GM19372 (cell line): ENCODE data around the gene GGCX.
"Not testable (repeated sequence)": the region's sequence is repeated elsewhere in the genome, so short reads cannot be mapped to it uniquely, and the experiment has no call there.

Experiments used
- ATAC-seq: cut with Tn5 transposase; IDR thresholded peaks from one replicate; pipeline ENCODE4 v1.9.1; 2021; ENCODE audit warnings: mild to moderate bottlenecking, low read depth, moderate library complexity; ENCODE audit not compliant: unreplicated experiment

Gene GGCX

GRCh38 chr2:85577063-85577385 is 15.7 kb upstream of the GGCX start:
- no peak for ATAC-seq

- no peak for ATAC-seq
These were observed 14.4 kb upstream of the GGCX start for GRCh38 chr2:85575739-85576138.

DNA sequence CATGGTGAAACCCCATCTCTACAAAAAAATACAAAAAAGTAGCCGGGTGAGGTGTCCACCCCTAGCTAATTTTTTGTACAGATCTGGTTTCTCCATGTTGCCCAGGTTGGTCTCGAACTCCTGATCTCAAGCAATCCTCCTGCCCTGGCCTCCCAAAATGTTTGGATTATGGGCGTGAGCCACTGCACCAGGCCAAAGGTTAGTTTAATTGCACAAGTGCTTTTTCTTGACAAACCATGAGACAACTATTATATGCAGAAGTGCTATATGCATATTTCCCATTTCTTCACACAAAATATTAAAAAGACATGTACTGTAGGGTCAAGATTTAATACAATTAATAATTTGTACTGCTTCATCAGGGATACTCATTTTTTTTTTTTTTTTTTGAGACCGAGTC is 5.0 kb upstream of the GGCX start:
- ATAC-seq = no peak

GRCh38 chr2:85564144-85564563 is 2.9 kb upstream of the GGCX start:
- no peak for ATAC-seq

DNA sequence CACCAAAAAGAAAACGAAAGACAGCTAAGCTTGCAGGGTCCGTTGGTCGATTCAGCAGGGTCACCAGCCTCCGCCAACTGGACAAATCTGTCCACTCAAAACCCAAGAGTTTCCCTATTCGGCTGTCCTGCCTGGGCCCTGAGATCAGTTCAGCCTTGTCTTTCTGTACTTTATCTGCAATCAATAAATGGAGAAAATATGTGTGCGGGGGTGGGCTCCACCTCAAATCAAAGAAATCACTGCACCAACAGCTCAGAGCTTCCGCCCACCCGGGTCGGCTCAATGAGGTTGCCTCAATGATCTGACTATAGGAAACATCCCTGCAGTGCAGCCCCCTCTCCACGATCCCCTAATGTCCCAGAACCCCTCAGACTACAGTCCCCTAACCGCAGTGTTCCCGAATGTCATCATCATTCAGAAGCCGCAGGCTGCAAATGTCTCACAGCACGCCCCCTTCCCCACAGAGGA is 447 bp downstream of the GGCX start:
- ATAC-seq = no peak

- not testable (repeated sequence) for ATAC-seq
These were observed 928 bp downstream of the GGCX start for GRCh38 chr2:85560403-85560726.

GRCh38 chr2:85558160-85558559 is 3.1 kb downstream of the GGCX start:
- no peak for ATAC-seq

GRCh38 chr2:85557130-85557529 is 4.2 kb downstream of the GGCX start:
- no peak for ATAC-seq

DNA sequence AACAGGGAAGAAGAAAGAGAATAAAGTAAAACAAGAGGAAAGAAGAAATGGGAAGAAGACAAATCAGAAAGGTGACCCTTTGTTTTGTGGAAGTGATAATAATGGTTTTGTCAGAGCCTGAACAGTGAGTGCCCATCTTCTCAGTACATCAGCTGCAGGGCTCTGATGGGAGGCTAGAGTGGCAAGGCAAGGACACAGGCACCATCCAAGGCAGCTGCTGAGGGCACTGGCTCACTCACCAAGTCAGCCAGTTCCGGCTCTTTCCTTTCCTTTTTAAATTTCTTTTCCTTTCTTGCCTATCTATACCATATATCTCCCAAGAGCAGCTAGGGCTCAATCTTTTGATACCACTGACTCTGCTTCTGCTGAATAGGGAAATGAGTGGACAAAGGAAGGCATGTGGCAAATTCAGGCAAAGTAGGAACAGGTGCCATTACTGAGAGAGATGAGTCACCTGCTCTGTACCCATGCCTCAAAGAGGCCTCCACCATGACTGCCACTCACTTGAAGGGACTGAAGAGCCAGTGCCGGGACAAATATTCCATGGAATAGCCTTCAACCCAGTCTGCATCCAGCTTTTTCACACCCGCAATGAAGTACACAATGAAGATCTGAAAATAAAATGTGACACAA is 6.2 kb downstream of the GGCX start:
- ATAC-seq = no peak

DNA sequence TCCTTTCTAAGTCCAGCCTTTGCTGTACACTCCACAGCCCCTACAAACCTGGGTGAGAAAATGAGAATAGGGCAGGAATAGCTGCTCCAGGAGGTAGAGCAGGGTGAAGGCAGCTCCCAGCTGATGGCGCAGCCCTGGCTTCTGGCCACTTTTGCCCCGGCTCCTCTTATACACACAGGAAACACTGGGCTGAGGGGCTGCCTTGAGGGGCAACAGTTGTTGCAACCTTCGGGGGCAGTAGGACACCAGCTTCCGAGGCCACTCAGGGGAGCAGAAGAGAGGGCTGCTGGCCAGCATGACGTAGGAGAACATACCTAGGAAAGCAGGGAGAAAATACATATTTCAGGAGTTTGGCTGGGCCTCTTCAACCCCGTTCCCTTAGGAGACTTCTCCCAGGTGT is 8.1 kb downstream of the GGCX start:
- no peak for ATAC-seq

DNA sequence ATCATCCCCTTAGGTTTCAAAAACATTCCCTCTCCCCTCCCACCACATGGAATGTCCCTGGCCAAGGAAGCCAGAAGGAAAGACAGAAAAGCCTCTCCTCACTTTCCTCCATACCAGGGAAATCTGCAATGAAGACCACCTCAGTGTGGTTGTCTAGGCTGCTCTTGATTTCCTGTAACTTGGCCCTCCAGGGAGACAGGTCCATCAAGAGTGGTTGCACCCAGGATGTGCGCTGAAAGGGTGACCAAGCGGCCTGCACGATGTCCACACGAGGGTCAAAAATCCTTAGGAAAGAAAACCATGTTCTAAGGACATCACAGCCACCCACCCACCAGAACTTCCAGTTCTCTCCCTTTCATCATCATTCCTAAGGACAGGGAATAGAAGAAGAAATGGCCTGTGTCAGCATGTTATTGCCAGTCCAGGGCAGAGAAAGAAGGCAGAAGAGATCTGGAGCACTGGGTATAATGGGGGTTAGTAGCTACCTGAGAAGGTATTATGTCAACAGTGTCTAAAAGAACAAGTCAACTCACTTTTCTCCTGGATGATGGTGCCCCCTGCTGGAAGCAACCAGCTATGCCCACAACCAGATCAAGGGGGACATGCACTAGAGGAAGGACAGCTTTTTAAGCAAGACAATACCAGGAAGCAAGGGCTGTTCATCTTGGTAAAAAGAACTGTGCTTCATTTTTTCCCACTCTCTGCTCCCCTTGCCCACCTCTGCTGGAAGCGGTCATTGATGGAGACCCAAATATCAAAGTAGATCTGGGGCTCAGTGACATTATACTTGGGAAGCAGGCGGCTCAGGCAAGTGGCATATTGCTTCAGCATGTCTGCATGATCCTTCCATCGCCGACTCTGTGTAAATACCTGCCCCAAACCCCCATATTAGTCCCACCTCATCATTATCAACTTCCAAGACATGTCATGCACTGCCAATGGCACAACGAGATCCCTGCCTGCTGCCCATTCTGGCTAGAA is 9.3 kb downstream of the GGCX start:
- ATAC-seq = peak; percentile 61

- ATAC-seq = no peak
These were observed 10.8 kb downstream of the GGCX start for GRCh38 chr2:85550486-85550885.

DNA sequence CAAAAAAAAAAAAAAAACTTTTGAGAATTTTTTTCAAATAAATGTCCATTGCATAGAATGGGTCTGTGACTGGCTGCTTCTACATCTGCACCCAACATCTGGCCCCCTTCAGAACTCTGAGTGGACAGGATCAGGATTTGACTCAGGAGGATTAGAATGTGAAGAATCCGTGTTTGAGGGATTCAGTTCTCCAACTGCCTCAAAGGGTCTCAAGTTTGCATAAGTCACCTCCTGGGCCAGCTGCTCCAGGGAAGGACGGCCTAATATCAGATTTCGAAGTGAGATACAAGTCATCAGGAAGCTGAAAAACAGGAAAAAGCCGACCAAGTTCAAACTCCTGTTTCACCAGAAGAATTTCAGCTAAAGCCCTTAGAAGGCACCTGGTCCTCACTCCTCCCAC is 11.5 kb downstream of the GGCX start:
- no peak for ATAC-seq

DNA sequence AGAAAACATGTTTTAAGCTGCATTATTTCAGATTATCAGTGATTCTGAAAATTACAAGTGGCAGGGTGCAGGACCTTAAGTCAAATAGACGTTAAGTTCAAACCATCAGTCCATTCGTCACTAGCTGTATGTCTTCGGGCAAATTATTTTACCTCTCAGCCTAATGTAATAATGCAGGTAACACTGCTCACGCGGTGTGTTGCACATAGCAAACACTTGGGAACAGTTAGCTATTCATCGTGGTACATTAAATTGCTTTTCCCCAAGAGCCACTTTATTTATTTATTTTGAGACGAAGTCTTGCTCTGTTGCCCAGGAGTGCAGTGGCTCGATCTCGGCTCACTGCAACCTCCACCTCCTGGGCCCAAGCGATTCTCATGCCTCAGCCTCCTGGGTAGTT is 12.2 kb downstream of the GGCX start:
- no peak for ATAC-seq

- no peak for ATAC-seq
These were observed 12.7 kb downstream of the GGCX start for GRCh38 chr2:85548608-85548900.

DNA sequence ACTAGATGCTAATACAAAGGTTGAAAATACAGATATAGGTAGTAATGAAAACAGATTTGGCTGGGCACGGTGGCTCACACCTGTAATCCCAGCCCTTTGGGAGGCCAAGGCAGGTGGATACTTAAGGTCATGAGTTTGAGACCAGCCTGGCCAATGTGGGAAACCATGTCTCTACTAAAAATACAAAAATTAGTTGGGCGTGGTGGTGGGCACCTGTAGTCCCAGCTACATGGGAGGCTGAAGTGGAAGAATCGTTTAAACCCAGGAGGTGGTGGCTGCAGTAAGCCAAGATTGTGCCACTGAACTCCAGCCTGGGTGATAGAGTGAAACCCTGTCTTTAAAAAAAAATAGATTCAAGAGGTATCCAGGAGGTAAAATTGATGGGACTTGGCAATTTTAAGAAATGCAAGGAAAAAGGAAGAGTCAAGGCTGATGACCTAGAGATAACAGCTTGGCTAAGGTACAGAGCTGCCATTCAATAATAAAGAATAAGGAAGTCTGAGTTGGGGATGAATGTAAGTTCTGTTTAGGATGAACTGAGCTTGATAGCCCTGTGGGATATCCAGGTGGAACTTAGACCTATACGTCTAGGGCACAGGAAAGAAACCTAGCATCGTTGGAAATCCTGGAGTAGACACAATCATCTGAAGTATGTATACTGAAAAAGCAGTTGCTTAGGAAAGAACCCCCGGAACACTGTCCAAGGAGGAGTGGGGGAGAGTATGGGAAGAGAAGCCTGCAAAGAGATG is 13.3 kb downstream of the GGCX start:
- no peak for ATAC-seq

GRCh38 chr2:85547089-85547858 is 14.0 kb downstream of the GGCX start:
- no peak for ATAC-seq

DNA sequence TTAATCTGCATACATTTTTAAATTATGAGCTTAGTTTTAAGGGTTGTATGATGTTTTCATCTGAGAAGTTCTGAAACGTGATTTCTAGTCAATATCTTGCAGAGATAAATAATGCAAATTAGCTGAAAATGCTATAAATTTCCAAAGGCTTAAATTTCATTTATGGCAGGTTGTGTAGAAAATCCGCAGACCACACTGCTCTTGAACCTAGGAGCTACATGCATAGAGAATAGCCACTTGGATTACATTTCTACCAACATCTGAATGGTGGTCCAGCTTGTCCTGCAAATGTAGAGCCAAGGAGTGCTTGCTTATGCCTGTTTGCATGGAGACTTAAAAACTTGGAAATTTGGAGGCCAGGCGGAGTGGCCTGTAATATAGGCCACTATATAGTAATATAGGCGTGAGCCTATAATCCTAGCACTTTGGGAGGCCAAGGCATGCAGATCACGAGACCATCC is 15.5 kb downstream of the GGCX start:
- ATAC-seq = no peak

DNA sequence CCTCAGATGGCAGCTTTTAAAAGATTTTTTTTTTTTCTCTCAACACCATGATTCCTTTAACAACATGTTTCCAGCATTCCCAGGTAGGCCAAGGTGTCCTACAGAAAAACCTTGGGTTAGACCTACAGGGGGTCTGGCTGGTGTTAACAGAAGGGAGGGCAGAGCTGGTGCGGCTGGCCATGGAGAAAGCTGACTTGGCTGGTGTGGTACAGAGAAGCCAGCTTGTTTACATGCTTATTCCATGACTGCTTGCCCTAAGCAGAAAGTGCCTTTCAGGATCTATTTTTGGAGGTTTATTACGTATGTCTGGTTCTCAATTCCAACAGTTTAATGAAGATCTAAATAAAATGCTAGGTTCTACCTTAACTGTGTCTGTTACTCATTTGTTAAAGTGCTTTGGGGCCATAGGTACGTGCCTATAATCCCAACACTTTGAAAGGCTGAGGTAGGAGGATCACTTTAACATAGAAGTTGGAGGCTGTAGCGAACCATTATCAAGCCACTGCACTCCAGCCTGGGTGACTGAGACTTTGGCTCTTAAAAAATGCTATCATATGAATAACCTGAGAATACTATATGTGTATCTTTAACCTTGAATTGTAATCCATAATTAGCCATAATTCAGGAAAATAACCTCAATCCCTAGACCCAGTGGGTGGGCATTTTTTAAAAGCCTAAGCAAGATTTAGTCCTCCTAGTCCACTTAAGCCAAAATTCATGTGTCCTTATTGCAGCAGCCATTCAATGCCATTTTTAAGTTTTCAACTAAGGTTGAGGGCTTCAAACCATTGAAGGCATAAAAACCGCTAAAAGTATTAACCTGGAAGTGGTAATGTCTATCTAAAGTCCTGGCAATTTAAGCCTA is 16.1 kb downstream of the GGCX start:
- ATAC-seq = not testable (repeated sequence)

DNA sequence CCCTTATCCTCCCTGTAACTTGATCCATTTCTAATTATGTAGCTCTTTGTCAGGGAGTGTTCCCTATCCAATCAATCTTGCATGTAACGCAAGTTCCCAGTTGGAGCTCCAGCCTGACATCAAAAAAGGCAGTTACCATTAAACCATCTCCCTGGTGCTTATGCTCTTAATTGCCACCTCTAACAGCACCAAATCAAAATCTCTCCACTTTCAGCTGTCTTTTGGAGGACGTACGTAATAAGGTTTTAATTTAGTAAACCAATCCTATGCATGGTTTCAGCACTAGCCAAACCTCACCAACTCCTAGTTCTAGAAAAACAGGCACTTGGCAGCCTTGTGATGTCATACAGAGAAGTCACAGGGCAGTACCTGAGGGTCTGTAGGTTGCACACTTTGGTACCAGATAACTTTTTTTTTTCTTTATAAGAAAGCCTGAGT is 17.0 kb downstream of the GGCX start:
- not testable (repeated sequence) for ATAC-seq
